Cardiac muscle cell (in vitro differentiated cells and primary cell): ENCODE results near the gene DYSF. TPM values are rescaled to one million over a fixed set of nuclear protein-coding genes. Genes with fewer than 3 reads are reported as not detected.

ENCODE experiments used
- DNase-seq, 2 donors: peaks; one replicate each; pipeline versions ENCODE4 v3.0.0 to v3.0.0-alpha.2; 2010 to 2017; ENCODE audit warnings: low read depth in 1 of 2, low spot score in 1 of 2
- H3K27ac ChIP-seq: fragments of 200-600 bp; sonication (generic); 2 replicates; pipeline ENCODE4 v1.5.1; 2016
- H3K27me3 ChIP-seq: fragments of 200-600 bp; sonication (generic); 2 replicates; pipeline ENCODE4 v1.6.0; 2016; ENCODE audit warnings: control low read depth
- H3K36me3 ChIP-seq: fragments of 200-600 bp; sonication (generic); 2 replicates; pipeline ENCODE4 v1.5.1; 2016; ENCODE audit warnings: control low read depth
- H3K4me1 ChIP-seq: fragments of 200-600 bp; sonication (generic); 2 replicates; pipeline ENCODE4 v1.8.1; 2017; ENCODE audit warnings: low read depth, mild to moderate bottlenecking, mixed run types
- H3K4me3 ChIP-seq: fragments of 200-600 bp; sonication (generic); 2 replicates; pipeline ENCODE4 v1.5.1; 2016; ENCODE audit warnings: mild to moderate bottlenecking
- H3K9me3 ChIP-seq: fragments of 200-600 bp; sonication (generic); 2 replicates; pipeline ENCODE4 v1.5.1; 2017; ENCODE audit warnings: low read depth, mild to moderate bottlenecking, control low read depth
- CTCF ChIP-seq: IDR thresholded peaks from 2 replicates; pipeline ENCODE4 v1.5.1; 2012; ENCODE audit warnings: low read depth, mild to moderate bottlenecking, low read length
- polyA plus RNA-seq: library from polyadenylated mRNA; unstranded; fragments of >200 nt; fragmentation: Nextera tagmentation; extraction: Ambion mirVana; gene quantifications from 2 replicates; pipeline ENCODE4 v1.2.1, GENCODE V29; 2016
- total RNA-seq: library from RNA; depleted of rRNA; stranded (reverse); fragments of >200 nt; gene quantifications from 2 replicates; pipeline ENCODE4 v1.2.3, GENCODE V29; 2016

DYSF gene
- total and polyA plus RNA-seq, 2 experiments from 2014 or later = 34.6 to 57.4 TPM

DNA sequence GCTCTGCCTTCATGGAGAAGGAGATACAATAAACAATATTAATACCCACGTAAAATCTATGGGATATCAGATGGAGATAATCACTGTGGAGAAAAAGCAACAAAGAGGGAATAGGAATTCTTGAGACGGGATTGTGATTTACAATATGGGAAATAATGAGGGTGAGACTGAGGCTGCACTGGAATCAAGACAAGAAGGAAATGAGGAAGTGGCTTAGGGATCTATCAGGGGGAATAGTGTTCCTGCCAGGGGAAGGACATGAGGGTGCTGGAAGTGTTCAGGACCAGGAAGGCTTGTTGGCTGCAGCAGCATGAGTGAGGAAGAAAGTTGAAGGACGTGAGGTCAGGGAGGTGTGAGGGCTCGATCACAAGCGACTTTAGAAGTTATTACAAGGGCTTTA is 182.4 kb downstream of the DYSF start:
- DNase-seq = no peak
- Histone ChIP-seq H3K9me3 (no peaks in the 10 kb centered on the region), H3K4me1 (no peaks in the 10 kb centered on the region), H3K27me3 (no peaks in the 10 kb centered on the region), H3K36me3 (no peaks in the 10 kb centered on the region), H3K4me3 (no peak overlapping the region), H3K27ac (no peak overlapping the region)
- no peak for TF ChIP-seq CTCF

GRCh38 chr2:71637168-71637567 is 183.8 kb downstream of the DYSF start:
- Histone ChIP-seq H3K27me3 (no peaks in the 10 kb centered on the region), H3K27ac (no peak overlapping the region), H3K36me3 (no peaks in the 10 kb centered on the region), H3K9me3 (no peaks in the 10 kb centered on the region), H3K4me3 (no peak overlapping the region), H3K4me1 (no peaks in the 10 kb centered on the region)
- TF ChIP-seq CTCF = no peak
- DNase-seq = no peak

- no peak for TF ChIP-seq CTCF
- no peaks in the 10 kb centered on the region for H3K9me3 ChIP-seq
- DNase-seq = no peak
- H3K36me3 ChIP-seq = no peaks in the 10 kb centered on the region
- H3K27me3 ChIP-seq = no peaks in the 10 kb centered on the region
- no peaks in the 10 kb centered on the region for H3K4me1 ChIP-seq
- H3K4me3 ChIP-seq = no peak overlapping the region
- no peak overlapping the region for H3K27ac ChIP-seq
Measured at GRCh38 chr2:71637736-71638135, 184.4 kb downstream of the DYSF start.

DNA sequence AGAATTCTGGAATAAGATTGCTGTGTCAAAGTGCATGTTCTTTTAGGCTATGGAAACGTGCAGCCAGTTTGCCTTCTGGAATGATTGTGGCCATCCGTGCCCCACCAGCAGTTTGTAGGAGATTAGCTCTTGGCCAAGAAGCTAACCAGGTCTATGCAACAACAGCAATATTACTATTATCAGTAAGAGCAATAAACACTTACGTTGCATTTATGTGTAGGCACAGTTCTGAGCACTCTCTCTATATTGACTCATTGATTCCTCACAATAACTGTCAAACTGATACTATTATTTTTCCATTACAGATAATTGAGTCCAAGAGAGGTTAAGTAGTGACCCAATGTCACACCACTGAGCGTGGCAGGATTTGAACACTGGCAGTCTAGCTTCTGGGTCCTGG is 186.4 kb downstream of the DYSF start:
- no peak for TF ChIP-seq CTCF
- H3K36me3 ChIP-seq = no peaks in the 10 kb centered on the region
- H3K9me3 ChIP-seq = no peaks in the 10 kb centered on the region
- no peak overlapping the region for H3K4me3 ChIP-seq
- DNase-seq = no peak
- no peaks in the 10 kb centered on the region for H3K27me3 ChIP-seq
- no peak overlapping the region for H3K27ac ChIP-seq
- H3K4me1 ChIP-seq = no peaks in the 10 kb centered on the region

DNA sequence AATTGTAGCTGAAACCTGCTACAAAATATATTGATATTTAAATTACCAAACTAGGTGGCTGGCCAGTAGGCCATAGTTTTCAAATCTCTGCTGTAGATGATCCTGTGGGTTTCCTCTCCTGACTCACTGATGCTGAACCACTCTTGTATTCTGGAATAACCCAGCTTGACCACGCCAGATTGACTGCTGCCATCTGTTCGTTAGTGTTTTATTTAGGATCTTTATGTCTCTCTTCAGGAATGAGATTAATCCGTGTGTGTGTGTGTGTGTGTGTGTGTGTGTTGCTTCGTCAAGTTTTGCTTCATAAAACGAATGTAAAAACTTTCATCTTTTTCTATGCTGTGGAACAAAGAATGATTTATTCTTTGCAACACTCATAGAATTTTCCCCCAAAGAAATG is 187.1 kb downstream of the DYSF start:
- Histone ChIP-seq H3K27me3 (no peaks in the 10 kb centered on the region), H3K36me3 (no peaks in the 10 kb centered on the region), H3K4me3 (no peak overlapping the region), H3K4me1 (no peaks in the 10 kb centered on the region), H3K9me3 (no peaks in the 10 kb centered on the region), H3K27ac (no peak overlapping the region)
- no peak for TF ChIP-seq CTCF
- DNase-seq = no peak
